GM19328 (cell line): ENCODE results near the gene WASF2.
"Not testable (repeated sequence)": the region's sequence is repeated elsewhere in the genome, so short reads cannot be mapped to it uniquely, and the experiment has no call there.

Experiments used
- ATAC-seq: cut with Tn5 transposase; IDR thresholded peaks from one replicate; pipeline ENCODE4 v1.9.1; 2021; ENCODE audit warnings: mild to moderate bottlenecking, moderate library complexity; ENCODE audit not compliant: unreplicated experiment

Gene WASF2

DNA sequence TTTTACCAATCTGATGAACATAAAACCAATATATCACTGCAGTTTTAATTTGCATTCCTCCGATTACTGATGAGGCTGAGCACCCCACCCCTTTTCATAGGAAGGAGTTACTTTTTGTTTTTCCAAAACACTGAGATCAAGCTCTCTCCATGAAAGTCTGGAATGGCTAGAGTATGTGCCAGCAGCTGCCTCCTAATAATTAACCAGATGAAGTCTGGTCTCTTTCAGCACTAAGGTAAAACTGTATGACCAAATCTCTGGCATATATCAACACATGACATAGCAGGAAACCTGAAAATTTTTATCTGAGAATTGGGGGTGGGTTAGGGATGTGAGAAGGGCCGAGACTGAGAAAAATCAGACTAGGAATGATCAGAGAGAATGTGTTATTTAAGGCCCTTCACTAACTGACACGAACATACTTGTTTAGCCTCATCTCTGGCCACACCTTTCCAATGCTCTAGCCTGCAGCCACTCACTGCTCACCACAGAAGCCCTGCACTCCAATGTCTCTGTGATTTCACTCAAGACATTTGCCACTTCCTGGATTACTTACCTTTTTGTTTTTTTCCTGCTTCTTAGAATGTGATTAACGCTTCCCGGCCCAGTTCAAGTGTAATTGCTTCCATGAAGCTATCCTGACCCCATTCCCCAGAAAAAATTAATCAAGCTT lies 34.7 kb downstream of the WASF2 start:
- ATAC-seq: no peak

DNA sequence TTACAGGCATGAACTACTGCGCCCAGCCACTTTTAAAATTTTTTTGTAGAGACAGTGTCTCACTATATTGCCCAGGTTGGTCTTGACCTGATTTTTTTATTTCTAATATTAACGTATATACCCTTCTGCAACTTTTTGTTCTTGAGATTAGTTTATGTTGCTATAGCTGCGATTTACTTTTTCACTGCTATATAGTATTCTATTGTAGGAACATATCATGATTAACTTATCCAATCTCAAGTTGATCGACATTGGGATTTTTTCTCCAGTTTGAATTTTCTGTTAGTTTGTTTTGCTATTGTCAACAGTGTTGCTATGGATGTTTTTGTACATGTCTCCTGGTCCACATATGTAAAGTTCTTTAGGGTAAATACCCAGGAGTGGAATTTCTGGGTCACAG lies 35.4 kb downstream of the WASF2 start:
- ATAC-seq: no peak

DNA sequence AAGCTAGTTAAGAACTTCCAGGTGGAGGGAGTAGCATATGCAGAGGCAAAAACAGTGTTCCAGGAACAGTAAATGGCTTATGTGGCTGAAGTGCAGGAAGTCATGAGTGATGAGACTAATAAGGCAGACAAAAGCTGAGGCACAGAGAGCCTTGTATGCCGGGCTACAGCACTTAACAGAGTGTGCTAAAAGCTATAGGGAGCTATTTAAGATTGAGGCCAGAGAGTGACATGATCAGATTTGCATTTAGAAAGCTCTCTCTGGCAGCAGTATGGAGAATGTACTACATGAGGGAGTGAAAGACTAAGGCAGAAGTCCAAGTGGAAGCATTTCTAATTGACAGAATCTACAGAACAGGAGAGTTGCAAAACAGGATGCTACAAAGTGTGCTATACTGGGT lies 38.6 kb downstream of the WASF2 start:
- ATAC-seq: no peak

DNA sequence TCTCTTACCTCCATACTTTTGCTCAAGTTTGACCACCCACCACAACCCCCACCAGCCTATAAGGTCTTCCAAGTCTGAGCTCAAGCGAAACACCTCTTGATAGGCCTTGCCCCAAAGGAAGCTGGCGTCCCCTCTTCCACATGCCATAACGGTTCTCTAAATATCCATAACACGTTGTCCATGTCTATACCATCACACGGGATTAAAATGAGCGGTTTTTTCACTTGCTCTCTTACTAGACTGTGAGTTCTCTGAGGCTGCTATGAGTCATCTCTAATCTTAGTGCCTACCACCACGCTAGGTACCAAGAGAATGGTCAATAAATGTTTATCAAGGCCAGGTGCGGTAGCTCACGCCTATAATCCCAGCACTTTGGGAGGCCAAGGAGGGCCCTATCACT lies 41.0 kb downstream of the WASF2 start:
- no peak for ATAC-seq

DNA sequence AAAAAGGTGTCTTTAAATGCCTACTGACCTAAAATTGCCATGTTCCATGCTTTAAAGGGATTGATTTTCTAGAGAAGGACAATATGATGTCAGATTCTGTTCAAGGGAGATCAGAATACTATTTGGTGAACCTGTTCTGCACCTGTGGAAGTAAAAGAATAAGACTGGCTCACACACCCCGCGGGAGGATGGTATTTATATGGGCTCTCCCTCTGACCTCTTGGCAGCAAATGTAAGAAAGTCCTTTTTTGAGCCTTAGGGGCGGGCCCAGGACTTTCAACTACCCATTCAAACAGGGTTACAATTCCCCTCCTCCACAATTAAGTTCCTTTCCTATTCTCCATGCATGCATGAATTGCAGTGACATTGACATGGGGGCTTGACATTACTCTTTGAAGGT lies 42.1 kb downstream of the WASF2 start:
- ATAC-seq: no peak

DNA sequence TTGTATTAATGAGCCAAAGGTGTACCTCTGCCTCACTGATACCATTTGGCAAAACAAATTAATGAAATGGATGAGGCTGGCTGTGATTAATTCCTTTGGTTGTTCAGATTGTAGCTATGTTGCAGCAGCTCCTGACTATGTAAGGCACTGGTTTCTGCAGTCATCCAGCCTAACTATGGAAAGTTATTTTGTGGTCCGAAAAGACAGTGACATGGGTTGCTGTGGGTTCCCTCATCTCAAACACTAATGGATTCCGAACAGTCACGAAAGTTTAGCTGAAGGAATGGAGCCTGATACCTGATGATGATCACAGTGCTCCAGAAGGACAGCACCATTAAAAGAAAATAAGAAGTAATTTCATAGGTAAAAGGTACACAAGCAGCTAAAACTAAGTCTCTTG lies 42.6 kb downstream of the WASF2 start:
- ATAC-seq: no peak

DNA sequence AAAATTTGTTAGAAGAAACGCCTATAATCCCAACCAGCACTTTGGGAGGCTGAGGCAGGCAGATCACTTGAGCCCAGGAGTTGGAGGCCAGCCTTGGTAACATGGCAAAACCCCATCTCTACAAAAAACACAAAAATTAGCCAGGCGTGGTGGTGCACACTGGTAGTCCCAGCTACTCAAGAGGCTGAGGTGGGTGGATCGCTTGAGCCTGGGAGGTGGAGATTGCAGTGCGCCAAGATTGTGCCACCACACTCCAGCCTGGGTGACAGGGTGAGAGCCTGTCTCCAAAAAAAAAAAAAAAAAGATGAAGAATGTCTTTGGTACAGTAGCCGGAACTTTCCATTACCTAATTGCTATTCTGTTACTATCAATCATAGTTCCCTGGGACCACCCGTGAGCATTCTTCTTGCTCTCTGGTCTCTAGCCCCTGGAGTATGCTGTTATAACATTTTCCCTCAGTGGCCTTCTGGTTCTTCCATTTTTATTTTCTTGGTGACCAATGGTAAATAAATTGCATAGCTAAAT lies 43.4 kb downstream of the WASF2 start:
- no peak for ATAC-seq

DNA sequence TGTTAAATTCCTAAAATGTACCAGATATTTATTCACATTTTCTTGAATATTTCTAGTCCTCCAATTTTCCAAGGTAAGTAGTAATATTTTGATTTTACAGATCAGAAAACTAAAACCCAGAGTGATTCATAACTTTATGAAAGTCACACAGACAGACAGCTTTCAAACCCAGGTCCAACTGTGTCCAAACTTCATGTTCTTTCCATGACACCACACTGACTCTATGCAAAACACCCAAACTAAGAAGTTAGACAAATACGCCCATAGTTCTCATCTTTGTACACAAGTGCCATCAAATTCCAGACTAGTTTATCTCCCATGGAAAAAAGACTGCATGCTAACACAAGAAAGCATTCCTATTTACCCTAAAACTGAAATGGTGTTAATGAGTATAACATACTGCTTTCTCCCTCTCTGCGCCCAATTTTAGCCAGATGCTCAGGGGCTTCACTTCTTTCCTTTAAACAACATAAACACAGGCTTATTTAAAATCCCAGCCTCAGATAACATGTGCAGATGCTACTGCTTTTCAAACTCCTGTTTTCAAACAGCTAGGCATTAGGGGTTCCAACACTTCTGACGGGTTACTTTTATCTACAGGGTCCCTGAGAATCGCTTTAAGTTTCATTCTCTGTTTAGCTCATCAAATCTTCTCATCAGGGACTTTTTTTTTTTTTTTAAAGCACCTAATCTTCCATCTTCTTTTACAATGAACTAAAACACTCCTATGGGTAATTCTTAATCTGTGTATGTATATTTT lies 44.6 kb downstream of the WASF2 start:
- no peak for ATAC-seq

DNA sequence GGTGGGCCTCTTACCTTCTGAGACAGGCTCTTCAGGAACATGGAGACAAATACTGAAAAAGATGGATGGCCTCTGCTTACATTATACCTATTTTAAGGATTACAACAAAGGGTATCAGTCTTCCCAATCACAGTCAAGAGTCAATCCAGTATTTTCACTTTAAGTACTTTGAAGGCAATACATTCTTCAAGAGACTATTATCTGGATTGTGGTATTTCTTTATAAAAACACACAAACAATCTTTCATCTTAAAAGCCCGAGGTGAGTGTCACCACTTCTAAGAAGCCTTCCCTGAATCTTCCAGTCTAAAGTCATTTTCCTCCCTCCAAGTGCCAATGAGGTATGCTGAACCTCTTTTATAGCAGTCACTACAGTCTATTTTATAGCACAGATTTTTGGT lies 45.3 kb downstream of the WASF2 start:
- ATAC-seq: no peak

DNA sequence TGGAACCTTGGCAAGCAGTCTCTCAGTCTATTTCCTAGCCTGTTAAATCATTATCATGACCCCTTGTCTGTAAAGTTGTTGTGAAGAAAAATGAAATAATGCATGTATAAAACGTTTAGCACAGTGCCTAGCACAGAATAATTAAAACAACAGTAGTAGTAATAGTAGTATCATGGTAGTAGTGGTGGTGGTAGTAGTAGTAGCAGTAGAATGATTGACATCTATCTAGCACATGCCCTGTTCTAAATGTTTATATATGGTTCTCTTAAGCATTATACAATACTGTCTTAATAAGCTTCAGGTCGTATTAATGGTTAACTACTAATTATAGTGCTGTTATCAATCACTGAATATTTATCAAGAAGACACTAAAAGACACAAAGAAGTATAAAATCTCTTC lies 50.8 kb downstream of the WASF2 start:
- no peak for ATAC-seq

DNA sequence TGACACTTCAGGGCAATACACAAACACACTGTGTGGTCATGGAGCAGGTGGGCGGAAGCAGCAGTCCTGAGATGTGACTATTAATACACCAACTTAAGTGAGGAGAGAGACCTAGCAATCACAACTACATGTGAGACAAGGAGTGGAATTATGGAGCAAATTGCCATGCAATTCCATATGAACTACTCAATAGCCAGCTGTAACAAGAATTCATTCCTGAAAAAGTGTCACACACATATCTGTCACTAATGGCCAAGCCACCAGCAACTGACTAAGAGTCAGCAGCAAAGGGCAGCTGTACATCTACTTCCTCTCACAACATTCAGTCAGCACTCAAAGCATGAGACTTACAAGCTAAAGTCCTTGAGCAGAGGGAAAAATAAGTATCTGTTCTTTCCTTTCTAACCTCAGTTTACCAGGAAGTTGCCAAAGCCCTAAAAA lies 51.3 kb downstream of the WASF2 start:
- ATAC-seq: no peak

DNA sequence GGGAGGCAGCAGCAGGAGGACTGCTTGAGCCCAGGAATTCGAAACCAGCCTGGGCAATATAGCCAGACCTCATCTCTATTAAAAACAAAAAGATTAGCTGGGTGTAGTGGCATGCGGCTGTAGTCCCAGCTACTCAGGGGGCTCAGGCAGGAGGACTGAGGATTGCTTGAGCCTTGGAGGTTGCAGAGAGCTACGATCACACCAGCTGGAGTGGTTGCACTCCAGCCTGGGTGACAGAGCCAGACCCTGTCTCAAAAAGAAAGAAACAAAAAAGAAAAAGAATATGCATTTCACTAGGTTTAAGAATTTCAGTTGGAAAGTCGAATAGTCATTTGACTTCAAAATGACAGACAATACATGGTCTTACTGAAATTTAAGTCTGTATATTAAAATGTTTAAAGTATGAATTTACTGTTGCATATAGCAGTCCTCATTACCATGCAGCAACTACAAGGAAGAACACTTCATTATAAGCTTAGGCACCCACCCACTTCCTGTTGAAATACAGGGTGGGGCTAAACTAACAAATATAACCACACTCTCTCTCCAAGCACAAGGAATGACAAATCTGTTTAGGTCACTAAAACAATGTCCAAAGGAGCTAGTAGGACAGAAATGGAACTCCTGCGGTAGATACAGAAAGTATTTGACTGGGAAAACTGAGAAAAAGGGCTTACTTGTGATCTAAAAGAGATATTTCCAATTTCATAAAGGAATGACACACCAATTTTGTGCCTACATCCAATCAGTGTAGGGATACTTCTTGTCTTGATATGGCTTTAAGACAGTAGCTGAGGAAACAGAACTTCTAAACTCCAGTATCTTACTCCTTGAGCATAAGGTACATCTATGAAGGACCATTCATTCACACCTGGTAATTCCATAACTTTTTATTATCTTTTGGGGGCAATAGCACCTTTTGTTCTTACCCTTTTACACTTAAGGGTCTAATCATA lies 53.5 kb downstream of the WASF2 start:
- ATAC-seq: no peak

DNA sequence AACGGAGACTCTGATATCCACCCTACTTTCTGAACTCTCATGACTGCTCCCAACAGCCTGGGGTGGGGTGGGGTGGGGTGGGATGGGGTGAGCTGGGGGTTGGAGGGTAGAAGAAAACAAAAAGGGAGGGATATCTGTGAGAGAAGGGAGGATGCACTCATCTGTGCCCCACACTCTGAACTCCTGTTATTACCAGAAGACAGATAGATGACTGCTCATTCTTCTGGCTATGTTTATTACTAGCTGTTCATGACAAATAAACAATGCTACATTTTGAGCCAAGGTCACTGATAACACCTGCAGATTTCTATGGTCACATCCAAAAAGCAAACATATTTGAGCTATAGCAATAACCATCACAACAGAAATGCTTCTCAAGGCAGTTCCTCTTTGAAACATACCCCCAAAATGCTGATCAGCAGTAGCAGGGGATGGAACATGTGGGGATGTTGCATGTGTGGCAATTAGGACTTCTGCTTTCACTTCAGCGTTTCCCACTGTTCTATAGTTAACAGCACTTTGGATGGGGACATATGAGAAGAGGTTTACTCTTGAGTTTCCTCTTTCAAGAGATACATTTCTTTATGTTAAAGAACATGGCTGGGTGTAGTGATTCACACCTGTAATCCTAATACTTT lies 54.3 kb downstream of the WASF2 start:
- no peak for ATAC-seq

DNA sequence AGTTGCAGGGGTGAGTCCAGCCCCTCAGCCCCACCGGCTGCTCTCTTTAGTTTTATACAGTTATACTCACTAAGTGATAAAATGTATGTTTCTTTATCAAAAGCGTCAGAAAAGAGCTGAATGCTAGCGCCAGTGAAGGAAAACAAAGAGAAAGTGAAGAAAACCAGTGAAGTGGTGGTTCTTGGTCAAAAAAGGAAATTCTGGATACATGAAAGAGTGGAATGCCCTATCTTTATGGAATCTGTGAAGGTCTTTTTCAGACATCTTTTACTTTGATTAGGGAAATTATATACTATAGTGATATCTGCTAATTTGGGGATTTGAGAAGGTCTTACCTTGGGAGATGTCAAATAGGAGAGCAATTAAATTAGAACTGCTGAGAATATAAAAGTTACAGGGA lies 56.3 kb downstream of the WASF2 start:
- ATAC-seq: no peak

DNA sequence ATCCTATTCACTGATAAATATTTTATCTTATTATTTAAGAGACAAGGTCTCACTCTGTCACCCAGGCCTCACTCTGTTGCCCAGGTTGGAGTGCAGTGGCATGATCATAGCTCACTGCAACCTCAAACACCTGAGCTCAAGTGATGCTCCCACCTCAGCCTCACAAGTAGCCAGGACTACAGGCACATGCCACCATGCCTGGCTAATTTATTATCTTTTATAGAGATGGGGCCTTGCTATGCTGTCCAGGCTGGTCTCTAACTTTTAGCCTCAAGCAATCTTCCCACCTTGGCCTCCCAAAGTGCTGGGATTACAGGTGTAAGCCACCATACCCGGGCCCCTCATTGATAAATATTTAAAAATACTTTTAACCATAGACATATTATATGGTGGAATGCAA lies 57.2 kb downstream of the WASF2 start:
- not testable (repeated sequence) for ATAC-seq

DNA sequence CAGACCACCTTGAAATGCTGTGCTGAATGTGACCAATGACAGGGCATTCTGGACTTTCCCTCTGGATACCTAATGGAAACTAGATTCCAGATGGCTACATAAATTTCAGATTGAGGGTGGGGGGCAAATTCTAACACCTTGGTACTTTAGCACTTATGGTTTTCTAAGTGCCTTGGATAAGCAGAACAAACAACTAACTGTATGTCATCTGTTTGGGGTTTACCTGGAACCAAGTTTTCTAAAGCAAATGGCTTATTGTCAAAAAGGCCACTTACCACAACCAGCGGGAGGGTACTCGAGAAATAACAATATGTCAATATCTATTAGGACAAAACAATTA lies 58.4 kb downstream of the WASF2 start:
- ATAC-seq: no peak

DNA sequence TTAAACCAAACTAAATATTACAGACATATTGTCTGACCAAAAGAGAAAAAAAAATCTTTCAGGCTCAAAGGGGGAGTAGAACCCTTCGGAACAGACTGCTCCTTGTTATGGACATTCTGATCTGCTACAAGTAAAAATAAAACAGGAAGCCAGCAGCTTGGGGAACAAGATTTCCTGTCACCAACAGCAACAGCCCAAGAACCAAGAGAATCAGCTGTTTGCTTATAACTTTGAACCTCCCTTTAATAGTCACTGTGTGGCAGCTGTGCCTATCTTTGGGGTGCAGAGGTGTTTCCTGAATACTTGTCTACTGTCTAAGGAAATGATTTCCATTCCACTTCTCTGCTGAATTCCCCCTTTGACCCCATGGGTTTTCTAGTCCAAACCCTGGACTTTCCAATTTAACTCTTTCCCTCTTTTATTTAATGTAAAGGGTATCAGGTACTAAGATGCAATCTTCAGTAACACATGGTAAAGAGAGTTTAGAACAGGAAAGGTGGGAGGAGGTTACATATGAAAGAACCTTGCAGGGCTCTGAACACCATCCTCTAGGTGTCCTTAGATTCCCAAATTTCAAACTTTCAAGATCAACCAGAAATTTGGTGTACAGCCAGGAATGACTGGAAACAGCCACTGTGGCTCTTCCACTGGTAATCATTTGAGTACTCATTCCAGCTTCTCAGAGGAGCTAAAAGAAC lies 58.9 kb downstream of the WASF2 start:
- ATAC-seq: no peak

DNA sequence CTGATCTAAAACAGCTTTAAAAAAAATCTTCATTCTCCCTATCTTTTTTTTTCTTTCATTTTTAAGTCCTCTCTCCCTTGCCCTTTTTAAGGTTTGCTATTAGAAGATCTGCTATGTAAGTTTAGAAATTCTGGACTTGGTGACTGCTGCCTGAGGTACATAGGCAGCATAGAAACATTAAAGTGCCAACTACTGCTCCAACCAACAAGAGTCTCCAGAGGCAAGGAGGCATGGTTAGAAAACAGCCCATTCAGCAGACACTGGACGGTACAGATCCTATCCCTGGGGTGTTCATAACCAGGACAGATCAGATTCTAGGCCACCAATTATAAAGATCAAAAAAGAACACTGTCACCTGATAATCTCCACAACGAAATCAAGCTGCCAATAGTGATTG lies 60.9 kb downstream of the WASF2 start:
- no peak for ATAC-seq

DNA sequence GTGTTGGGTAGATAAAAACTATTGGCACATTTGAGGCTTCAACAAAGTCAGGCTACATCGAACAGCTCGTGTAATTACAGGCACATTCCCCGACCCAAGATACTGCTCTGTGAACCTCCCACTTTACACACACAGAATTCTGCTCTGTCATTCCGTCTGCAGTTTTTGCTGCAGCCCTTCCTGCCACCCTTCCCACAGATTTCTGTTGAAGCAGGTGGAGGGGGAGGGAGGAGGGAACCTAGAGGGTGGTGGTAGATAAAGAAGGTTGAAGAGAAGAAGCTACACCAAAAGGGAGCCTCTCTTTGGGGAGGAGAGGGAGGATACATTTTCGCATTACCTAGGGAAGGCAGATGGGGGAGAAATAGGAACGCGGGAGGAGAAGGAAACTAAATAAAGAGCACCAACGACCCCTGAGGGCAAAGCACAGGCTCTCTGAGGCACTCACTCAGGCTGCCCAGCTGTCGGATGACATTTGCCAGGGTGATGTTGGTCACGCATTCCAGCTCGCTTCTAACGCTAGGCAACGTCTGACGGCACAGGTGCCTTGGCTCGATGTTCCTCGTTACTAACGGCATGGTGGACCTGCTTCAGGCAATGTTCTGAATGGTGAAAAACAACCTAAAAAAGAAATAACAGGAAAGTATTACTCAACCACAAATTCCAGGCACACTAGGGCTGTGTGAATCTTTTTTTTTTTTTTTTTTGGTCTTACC lies 61.5 kb downstream of the WASF2 start:
- ATAC-seq: no peak

DNA sequence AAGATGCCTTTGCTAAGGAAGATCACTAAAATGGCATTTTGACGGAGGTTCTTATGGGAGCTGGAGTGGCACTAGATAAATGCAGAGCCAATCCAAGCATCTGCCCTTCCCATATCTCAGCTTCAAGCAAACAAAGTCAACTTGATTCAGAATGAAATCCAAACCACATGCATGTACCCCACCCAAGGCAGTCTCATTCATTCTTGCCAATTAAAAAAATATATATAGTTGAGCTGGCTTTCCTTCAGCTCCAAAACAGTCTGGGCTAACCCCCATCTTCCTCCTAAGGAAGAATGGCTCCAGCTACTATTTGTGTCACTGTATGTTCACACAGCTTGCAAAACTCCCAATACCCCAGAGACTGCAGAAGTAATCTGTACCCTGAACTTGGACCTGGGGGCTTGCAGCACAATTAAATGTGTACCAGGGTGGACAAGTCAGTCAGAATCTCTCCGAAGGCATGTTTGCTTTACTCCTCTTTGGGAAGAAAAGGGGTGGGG lies 62.1 kb downstream of the WASF2 start:
- ATAC-seq: no peak
